ENCODE data around the gene BNC2.

BNC2 gene

GRCh38 chr9:16846367-16846766 lies 24.1 kb downstream of the BNC2 start:
- no peak for DNase-seq (ENCODE audit: low read depth in 1 of 2, low spot score in 1 of 2)
- TF ChIP-seq CTCF (IDR thresholded peaks at IDR 0.05; ENCODE audit: insufficient read depth, low read length) (no peak), POLR2AphosphoS5 (IDR thresholded peaks at IDR 0.05; ENCODE audit: low read depth) (no peak), GABPA (IDR thresholded peaks at IDR 0.05; ENCODE audit: low read depth) (no peak)
- no peaks in the 10 kb centered on the region for H3K27me3 ChIP-seq (ENCODE audit: insufficient read depth, poor library complexity, severe bottlenecking)
- no peak overlapping the region for H3K4me3 ChIP-seq (replicated peaks; ENCODE audit: insufficient read depth, low read length)
- H3K27ac ChIP-seq (replicated peaks) = no peak overlapping the region

- H3K4me3 ChIP-seq (replicated peaks; ENCODE audit: insufficient read depth, low read length) = no peak overlapping the region
- no peak for DNase-seq (ENCODE audit: low read depth in 1 of 2, low spot score in 1 of 2)
- TF ChIP-seq CTCF (IDR thresholded peaks at IDR 0.05; ENCODE audit: insufficient read depth, low read length) = no peak
- TF ChIP-seq REST (IDR thresholded peaks at IDR 0.05; ENCODE audit: insufficient replicate concordance, low read depth) = no peak
- no peak for TF ChIP-seq GABPA (IDR thresholded peaks at IDR 0.05; ENCODE audit: low read depth)
- no peak for TF ChIP-seq SPI1 (IDR thresholded peaks at IDR 0.05; ENCODE audit: borderline replicate concordance, low read depth)
- no peak for TF ChIP-seq POLR2AphosphoS5 (IDR thresholded peaks at IDR 0.05; ENCODE audit: low read depth)
- no peaks in the 10 kb centered on the region for H3K27me3 ChIP-seq (ENCODE audit: insufficient read depth, poor library complexity, severe bottlenecking)
- no peak overlapping the region for H3K27ac ChIP-seq (replicated peaks)
These were observed 35.7 kb downstream of the BNC2 start for GRCh38 chr9:16834817-16835216.

- Histone ChIP-seq H3K4me3 (replicated peaks; ENCODE audit: insufficient read depth, low read length) (no peak overlapping the region), H3K27ac (replicated peaks) (no peak overlapping the region), H3K27me3 (ENCODE audit: insufficient read depth, poor library complexity, severe bottlenecking) (no peaks in the 10 kb centered on the region)
- no peak for TF ChIP-seq REST (IDR thresholded peaks at IDR 0.05; ENCODE audit: insufficient replicate concordance, low read depth)
- no peak for TF ChIP-seq SPI1 (IDR thresholded peaks at IDR 0.05; ENCODE audit: borderline replicate concordance, low read depth)
- TF ChIP-seq GABPA (IDR thresholded peaks at IDR 0.05; ENCODE audit: low read depth) = no peak
- no peak for TF ChIP-seq POLR2AphosphoS5 (IDR thresholded peaks at IDR 0.05; ENCODE audit: low read depth)
- no peak for TF ChIP-seq CTCF (IDR thresholded peaks at IDR 0.05; ENCODE audit: insufficient read depth, low read length)
- no peak for DNase-seq (ENCODE audit: low read depth in 1 of 2, low spot score in 1 of 2)
These were observed 37.1 kb downstream of the BNC2 start for GRCh38 chr9:16833296-16833835.

GRCh38 chr9:16832101-16832500 lies 38.4 kb downstream of the BNC2 start:
- Histone ChIP-seq H3K4me3 (replicated peaks; ENCODE audit: insufficient read depth, low read length) (no peak overlapping the region), H3K27ac (replicated peaks) (no peak overlapping the region), H3K27me3 (ENCODE audit: insufficient read depth, poor library complexity, severe bottlenecking) (no peaks in the 10 kb centered on the region)
- DNase-seq (ENCODE audit: low read depth in 1 of 2, low spot score in 1 of 2) = no peak
- TF ChIP-seq SPI1 (IDR thresholded peaks at IDR 0.05; ENCODE audit: borderline replicate concordance, low read depth) (no peak), CTCF (IDR thresholded peaks at IDR 0.05; ENCODE audit: insufficient read depth, low read length) (no peak), GABPA (IDR thresholded peaks at IDR 0.05; ENCODE audit: low read depth) (no peak), POLR2AphosphoS5 (IDR thresholded peaks at IDR 0.05; ENCODE audit: low read depth) (no peak), REST (IDR thresholded peaks at IDR 0.05; ENCODE audit: insufficient replicate concordance, low read depth) (no peak)
